ENCODE results near the gene B3GNT7. TPM values are rescaled to one million over a fixed set of nuclear protein-coding genes. Genes with fewer than 3 reads are reported as not detected.
"Not testable (repeated sequence)": the region's sequence is repeated elsewhere in the genome, so short reads cannot be mapped to it uniquely, and the experiment has no call there.

B3GNT7 gene
- total RNA-seq, 1 experiment from 2014 or later = 6.1 TPM

- Histone ChIP-seq H3K4me3 (replicated peaks in 1 of 2; ENCODE audit: low read depth in 1 of 2, low read length in 2 of 2) (no peak overlapping the region), H2AFZ (ENCODE audit: low read depth, low read length, poor library complexity, severe bottlenecking) (no peak overlapping the region), H4K20me1 (ENCODE audit: insufficient read depth) (no peaks in the 10 kb centered on the region), H3K79me2 (ENCODE audit: insufficient read depth, low read length) (no peaks in the 10 kb centered on the region), H3K9me2 (ENCODE audit: insufficient read depth) (no peaks in the 10 kb centered on the region; the same call in 1 of the 2 replicates), H3K9me3 (ENCODE audit: control insufficient read depth in 1 of 2, insufficient read depth in 1 of 2, low read depth in 1 of 2, low read length in 2 of 2) (no peaks in the 10 kb centered on the region), H3K4me1 (ENCODE audit: control insufficient read depth in 1 of 2, insufficient read depth in 2 of 2, low read length in 2 of 2) (no peaks in the 10 kb centered on the region), H3K27me3 (ENCODE audit: insufficient read depth, low read length) (no peaks in the 10 kb centered on the region), H3K4me2 (ENCODE audit: low read length) (no peak overlapping the region), H3K36me3 (ENCODE audit: control insufficient read depth in 1 of 2, insufficient read depth in 2 of 2, low read length in 2 of 2) (no peaks in the 10 kb centered on the region), H3K9ac (ENCODE audit: low read length) (no peak overlapping the region), H3K27ac (ENCODE audit: low read depth, low read length) (no peak overlapping the region)
- no peak for ATAC-seq
- ChIA-PET POLR2A (no interaction called here), CTCF (no interaction called here), RAD21 (ENCODE audit: low non-redundant PET in 1 of 2, low total read pairs in 2 of 2, uncharacterized antibody in 2 of 2, unreplicated experiment in 2 of 2) (no interaction called here)
- BruUV-seq (replicated peaks) = no TSS peak
- no peak for DNase-seq (ENCODE audit: low read depth, low spot score)
- no peak for TF ChIP-seq ZFX (IDR thresholded peaks at IDR 0.05)
- intact Hi-C loops (cut with micrococcal nuclease) = no loop called here
Measured at GRCh38 chr2:231348704-231349373, 46.7 kb upstream of the B3GNT7 start.

GRCh38 chr2:231349374-231349735, 46.2 kb upstream of the B3GNT7 start:
- H4K20me1 ChIP-seq (ENCODE audit: insufficient read depth); DNase-seq (ENCODE audit: low read depth, low spot score); ATAC-seq; intact Hi-C loops (cut with micrococcal nuclease); H2AFZ ChIP-seq (ENCODE audit: low read depth, low read length, poor library complexity, severe bottlenecking); H3K4me3 ChIP-seq (replicated peaks in 1 of 2; ENCODE audit: low read depth in 1 of 2, low read length in 2 of 2); H3K36me3 ChIP-seq (ENCODE audit: control insufficient read depth in 1 of 2, insufficient read depth in 2 of 2, low read length in 2 of 2); BruUV-seq (replicated peaks); H3K79me2 ChIP-seq (ENCODE audit: insufficient read depth, low read length); POLR2A ChIA-PET; H3K9ac ChIP-seq (ENCODE audit: low read length); H3K9me2 ChIP-seq (ENCODE audit: insufficient read depth); CTCF ChIA-PET; H3K4me2 ChIP-seq (ENCODE audit: low read length); H3K27ac ChIP-seq (ENCODE audit: low read depth, low read length); H3K27me3 ChIP-seq (ENCODE audit: insufficient read depth, low read length); RAD21 ChIA-PET (ENCODE audit: low non-redundant PET in 1 of 2, low total read pairs in 2 of 2, uncharacterized antibody in 2 of 2, unreplicated experiment in 2 of 2); H3K4me1 ChIP-seq (ENCODE audit: control insufficient read depth in 1 of 2, insufficient read depth in 2 of 2, low read length in 2 of 2); H3K9me3 ChIP-seq (ENCODE audit: control insufficient read depth in 1 of 2, insufficient read depth in 1 of 2, low read depth in 1 of 2, low read length in 2 of 2): not testable (repeated sequence)

GRCh38 chr2:231351648-231352047, 43.9 kb upstream of the B3GNT7 start:
- H4K20me1 ChIP-seq (ENCODE audit: insufficient read depth) = no peaks in the 10 kb centered on the region
- BruUV-seq (replicated peaks) = no TSS peak
- H3K27me3 ChIP-seq (ENCODE audit: insufficient read depth, low read length) = no peaks in the 10 kb centered on the region
- intact Hi-C loops (cut with micrococcal nuclease) = no loop called here
- H3K4me2 ChIP-seq (ENCODE audit: low read length) = no peak overlapping the region
- no peak overlapping the region for H3K4me3 ChIP-seq (replicated peaks in 1 of 2; ENCODE audit: low read depth in 1 of 2, low read length in 2 of 2)
- ATAC-seq (no peak), DNase-seq (ENCODE audit: low read depth, low spot score) (no peak)
- ChIA-PET POLR2A (no interaction called here), RAD21 (ENCODE audit: low non-redundant PET in 1 of 2, low total read pairs in 2 of 2, uncharacterized antibody in 2 of 2, unreplicated experiment in 2 of 2) (no interaction called here), CTCF (no interaction called here)
- H3K36me3 ChIP-seq (ENCODE audit: control insufficient read depth in 1 of 2, insufficient read depth in 2 of 2, low read length in 2 of 2) = no peaks in the 10 kb centered on the region
- H3K9me2 ChIP-seq (ENCODE audit: insufficient read depth) = no peaks in the 10 kb centered on the region; the same call in 1 of the 2 replicates
- H2AFZ ChIP-seq (ENCODE audit: low read depth, low read length, poor library complexity, severe bottlenecking) = no peak overlapping the region
- no peaks in the 10 kb centered on the region for H3K4me1 ChIP-seq (ENCODE audit: control insufficient read depth in 1 of 2, insufficient read depth in 2 of 2, low read length in 2 of 2)
- no peaks in the 10 kb centered on the region for H3K79me2 ChIP-seq (ENCODE audit: insufficient read depth, low read length)
- H3K9ac ChIP-seq (ENCODE audit: low read length) = no peak overlapping the region
- no peak overlapping the region for H3K27ac ChIP-seq (ENCODE audit: low read depth, low read length)
- H3K9me3 ChIP-seq (ENCODE audit: control insufficient read depth in 1 of 2, insufficient read depth in 1 of 2, low read depth in 1 of 2, low read length in 2 of 2) = no peaks in the 10 kb centered on the region
- no peak for TF ChIP-seq EZH2 (IDR thresholded peaks at IDR 0.05)
- no peak for TF ChIP-seq CBX3 (IDR thresholded peaks at IDR 0.05; ENCODE audit: low read depth)
- TF ChIP-seq ZBTB33 (IDR thresholded peaks at IDR 0.05; ENCODE audit: extremely low read depth, insufficient replicate concordance, low read length) = no peak
- no peak for TF ChIP-seq REST (IDR thresholded peaks at IDR 0.05; ENCODE audit: low read depth)
- TF ChIP-seq YY1 (IDR thresholded peaks at IDR 0.05; ENCODE audit: extremely low read depth, insufficient replicate concordance, low read depth, low read length) = no peak
- no peak for TF ChIP-seq SIN3A (IDR thresholded peaks at IDR 0.05; ENCODE audit: low read depth)
- no peak for TF ChIP-seq SP1 (IDR thresholded peaks at IDR 0.05; ENCODE audit: low read depth)
